Hepatocyte (in vitro differentiated cells): ENCODE data around the gene RBM33. TPM values are rescaled to one million over a fixed set of nuclear protein-coding genes. Genes with fewer than 3 reads are reported as not detected.

Source experiments
- DNase-seq: peaks from one replicate; pipeline ENCODE4 v3.0.0-alpha.2; 2016; ENCODE audit warnings: low spot score
- H2AFZ ChIP-seq: fragments of 200-600 bp; sonication (generic); 2 replicates; pipeline ENCODE4 v1.6.0; 2016; ENCODE audit warnings: antibody characterized with exemption, mild to moderate bottlenecking
- H3K27ac ChIP-seq: fragments of 200-600 bp; sonication (generic); 2 replicates; pipeline ENCODE4 v1.5.1; 2016; ENCODE audit warnings: mild to moderate bottlenecking
- H3K27me3 ChIP-seq: fragments of 200-600 bp; sonication (generic); 2 replicates; pipeline ENCODE4 v1.6.1; 2016
- H3K36me3 ChIP-seq: fragments of 200-600 bp; sonication (generic); replicated peaks from 2 replicates; pipeline ENCODE4 v1.5.1; 2016; ENCODE audit warnings: low read depth; ENCODE audit not compliant: insufficient read depth
- H3K4me1 ChIP-seq: fragments of 200-600 bp; sonication (generic); 2 replicates; pipeline ENCODE4 v1.5.1; 2016; ENCODE audit warnings: mild to moderate bottlenecking, moderate library complexity; ENCODE audit not compliant: insufficient read depth
- H3K4me2 ChIP-seq: fragments of 200-600 bp; sonication (generic); 2 replicates; pipeline ENCODE4 v1.6.0; 2016
- H3K4me3 ChIP-seq: fragments of 200-600 bp; sonication (generic); 2 replicates; pipeline ENCODE4 v1.5.1; 2016; ENCODE audit warnings: mild to moderate bottlenecking
- H3K79me2 ChIP-seq: fragments of 200-600 bp; sonication (generic); 2 replicates; pipeline ENCODE4 v1.6.0; 2017; ENCODE audit warnings: mild to moderate bottlenecking
- H3K9me2 ChIP-seq: fragments of 200-600 bp; sonication (generic); replicated peaks from 2 replicates; pipeline ENCODE4 v1.6.0; 2017; ENCODE audit warnings: mild to moderate bottlenecking; ENCODE audit not compliant: insufficient read depth
- H3K9me3 ChIP-seq: fragments of 200-600 bp; sonication (generic); 2 replicates; pipeline ENCODE4 v1.5.1; 2016; ENCODE audit warnings: low read depth, mild to moderate bottlenecking
- H4K20me1 ChIP-seq: fragments of 200-600 bp; sonication (generic); 2 replicates; pipeline ENCODE4 v1.6.0; 2016; ENCODE audit warnings: mild to moderate bottlenecking; ENCODE audit not compliant: insufficient read depth, poor library complexity, severe bottlenecking
- CTCF ChIP-seq: fragments of 200-600 bp; sonication (generic); IDR thresholded peaks from 2 replicates; pipeline ENCODE4 v1.5.1; 2016; ENCODE audit warnings: antibody characterized with exemption, mild to moderate bottlenecking; ENCODE audit not compliant: poor library complexity
- EZH2 ChIP-seq: fragments of 200-600 bp; sonication (generic); IDR thresholded peaks from 2 replicates; pipeline ENCODE4 v1.6.1; 2016; ENCODE audit warnings: antibody characterized with exemption, mild to moderate bottlenecking, borderline replicate concordance
- EZH2phosphoT487 ChIP-seq: fragments of 200-600 bp; sonication (generic); IDR thresholded peaks from one replicate; pipeline ENCODE4 v1.6.1; 2018; ENCODE audit warnings: antibody characterized with exemption, mild to moderate bottlenecking, low read depth, moderate library complexity; ENCODE audit not compliant: unreplicated experiment, severe bottlenecking
- WGBS: methylation state at CpG from one replicate; pipeline ENCODE4 v1.1.6; 2016; ENCODE audit warnings: low lambda C conversion rate; ENCODE audit errors: missing lambda C conversion rate; 5-methylcytosine and 5-hydroxymethylcytosine counted together
- polyA plus RNA-seq: library from polyadenylated mRNA; unstranded; fragments of >200 nt; fragmentation: Nextera tagmentation; extraction: Ambion mirVana; gene quantifications from 2 replicates; pipeline ENCODE4 v1.2.1, GENCODE V29; 2016
- total RNA-seq: library from RNA; depleted of rRNA; stranded (reverse); fragments of >200 nt; gene quantifications from 2 replicates; pipeline ENCODE4 v1.2.3, GENCODE V29; 2014

RBM33 gene
- total and polyA plus RNA-seq, 2 experiments from 2014 or later, result 24.8 to 40.8 TPM

DNA sequence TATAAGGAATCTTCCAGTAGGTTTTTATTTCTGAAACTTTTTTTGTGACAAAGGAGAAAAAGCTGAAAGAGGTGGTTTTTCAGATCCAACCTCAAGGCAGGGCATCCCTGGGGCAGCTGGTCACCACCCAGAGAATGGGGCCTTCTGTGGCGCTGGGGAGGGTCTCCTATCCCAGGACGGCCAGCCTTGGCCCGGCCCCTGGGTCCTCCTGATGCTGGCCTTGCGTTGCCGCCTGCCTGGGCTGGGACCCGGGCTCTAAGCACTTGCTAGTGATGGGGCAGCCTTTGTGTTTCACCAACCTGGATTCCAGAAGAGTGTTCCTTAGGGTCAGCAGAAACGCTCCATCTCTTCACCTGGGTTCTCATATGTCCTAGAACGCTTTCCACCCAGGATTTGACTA is 151.5 kb downstream of the RBM33 start:
- Histone ChIP-seq H3K9me3 (no peaks in the 10 kb centered on the region), H3K27ac (no peak overlapping the region), H3K79me2 (no peaks in the 10 kb centered on the region), H3K4me3 (no peak overlapping the region), H4K20me1 (no peaks in the 10 kb centered on the region), H3K9me2 (no peaks in the 10 kb centered on the region), H3K27me3 (peaks cover 14% of the 10 kb centered on the region), H3K36me3 (no peaks in the 10 kb centered on the region), H3K4me2 (no peak overlapping the region), H2AFZ (no peak overlapping the region), H3K4me1 (no peaks in the 10 kb centered on the region)
- DNase-seq, result no peak
- WGBS, result 90% methylated on average over 8 of the region's 8 CpGs
- TF ChIP-seq EZH2phosphoT487 (no peak), CTCF (no peak), EZH2 (no peak)

DNA sequence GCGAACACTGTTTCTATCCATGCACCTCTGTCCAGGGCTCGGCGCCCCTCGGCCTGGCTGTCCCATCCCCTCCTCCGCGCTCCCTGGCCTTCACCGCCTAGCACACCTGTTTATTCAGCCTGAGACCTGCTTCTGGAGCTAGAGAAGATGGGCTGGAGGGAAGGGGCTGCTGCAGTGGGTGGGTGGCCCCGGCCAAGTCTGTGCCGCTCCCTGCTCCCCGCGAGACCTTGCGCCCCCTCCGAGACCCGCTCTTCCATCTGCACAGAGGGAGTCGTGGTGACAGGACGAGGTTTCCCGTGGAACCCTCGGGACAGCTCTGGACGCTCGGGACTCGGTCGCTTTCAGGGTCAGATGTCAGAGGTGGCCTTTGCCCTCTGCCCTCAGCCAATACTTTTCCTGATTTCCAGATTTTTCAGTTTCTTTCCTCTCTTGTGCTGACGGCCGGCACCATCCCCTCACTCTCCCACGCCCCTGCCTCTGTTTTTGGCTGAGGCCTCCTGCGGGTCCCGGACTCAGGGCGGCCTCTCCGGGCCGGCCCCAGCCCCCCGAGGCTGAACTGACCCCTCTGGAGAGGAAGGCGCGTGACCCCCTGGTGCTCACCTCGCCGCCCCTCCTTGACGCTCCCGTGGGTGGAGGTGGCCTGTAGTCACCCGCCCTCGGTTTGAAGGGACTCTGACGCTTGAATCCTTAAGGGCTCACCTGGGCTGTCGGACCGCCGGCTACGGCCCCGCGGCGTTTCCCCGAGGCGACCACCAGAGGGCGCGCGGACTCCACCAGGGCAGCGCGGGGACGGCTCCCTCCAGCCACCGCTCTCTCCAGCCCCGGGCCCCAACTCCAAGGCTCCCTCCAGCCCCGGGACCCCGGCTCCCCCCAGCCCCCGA is 152.2 kb downstream of the RBM33 start:
- Histone ChIP-seq H3K4me1 (no peaks in the 10 kb centered on the region), H3K27me3 (peaks cover 15% of the 10 kb centered on the region), H3K79me2 (no peaks in the 10 kb centered on the region), H3K27ac (no peak overlapping the region), H4K20me1 (no peaks in the 10 kb centered on the region), H3K36me3 (no peaks in the 10 kb centered on the region), H3K4me2 (peak overlapping the region; percentile 78), H3K9me3 (no peaks in the 10 kb centered on the region), H3K4me3 (no peak overlapping the region), H3K9me2 (no peaks in the 10 kb centered on the region), H2AFZ (no peak overlapping the region)
- WGBS, result 52% methylated on average over 44 of the region's 60 CpGs
- TF ChIP-seq EZH2, result no peak
- TF ChIP-seq CTCF, result peak; percentile 91
- DNase-seq, result peak; percentile 68

DNA sequence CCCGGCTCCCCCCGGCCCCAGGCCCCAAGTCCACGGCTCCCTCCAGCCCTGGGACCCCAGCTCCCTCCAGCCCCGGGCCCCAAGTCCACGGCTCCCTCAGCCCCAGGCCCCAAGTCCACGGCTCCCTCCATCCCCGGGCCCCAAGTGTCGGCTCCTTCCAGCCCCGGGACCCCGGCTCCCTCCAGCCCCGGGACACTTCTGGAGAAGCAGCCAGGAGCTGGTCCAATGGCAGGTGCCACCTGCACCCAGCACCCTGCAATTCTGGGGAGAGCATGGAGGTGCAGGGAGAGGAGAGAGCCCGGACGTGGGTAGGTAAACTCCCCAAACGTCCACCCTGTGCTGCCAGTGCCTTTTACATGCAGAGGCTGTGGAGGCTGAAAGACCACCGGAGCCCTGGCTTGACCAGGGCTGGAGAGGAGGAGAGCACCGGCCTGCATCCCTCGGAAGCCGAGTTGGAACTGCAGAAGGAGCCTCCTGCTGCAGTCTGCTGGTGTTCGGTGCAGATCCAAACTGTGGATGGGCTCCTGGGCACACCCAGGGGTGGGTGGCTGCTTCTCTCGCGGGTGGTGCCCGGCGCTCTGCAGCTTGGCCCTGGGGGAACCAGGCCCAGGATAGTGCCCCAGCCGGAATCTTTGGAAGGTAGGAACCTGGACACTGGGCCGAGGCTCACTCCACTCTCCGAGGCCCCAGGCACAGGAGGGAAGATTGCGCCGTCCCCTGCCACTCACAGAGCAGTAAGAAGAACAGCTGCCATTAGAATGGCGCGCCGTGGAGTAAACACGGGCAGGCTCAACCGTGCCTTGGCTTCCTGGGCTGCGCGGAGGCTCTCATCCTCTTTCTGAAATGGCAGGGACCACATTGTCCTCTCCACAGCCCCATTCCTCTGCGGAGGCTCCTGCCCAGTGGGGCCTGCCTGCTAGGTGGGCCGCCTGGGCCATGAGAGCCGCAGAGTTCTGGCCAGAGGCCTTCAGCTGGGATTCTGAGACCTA is 153.1 kb downstream of the RBM33 start:
- TF ChIP-seq EZH2phosphoT487 (no peak), EZH2 (no peak), CTCF (no peak)
- H3K79me2 ChIP-seq, result no peaks in the 10 kb centered on the region
- no peaks in the 10 kb centered on the region for H3K4me1 ChIP-seq
- no peaks in the 10 kb centered on the region for H3K9me3 ChIP-seq
- no peaks in the 10 kb centered on the region for H3K36me3 ChIP-seq
- no peak for DNase-seq
- H3K4me3 ChIP-seq, result no peak overlapping the region
- H3K27ac ChIP-seq, result no peak overlapping the region
- H4K20me1 ChIP-seq, result no peaks in the 10 kb centered on the region
- peaks cover 15% of the 10 kb centered on the region for H3K27me3 ChIP-seq
- peak overlapping the region; percentile 78 for H3K4me2 ChIP-seq
- 88% methylated on average over 29 of the region's 38 CpGs for WGBS
- H3K9me2 ChIP-seq, result no peaks in the 10 kb centered on the region
- H2AFZ ChIP-seq, result no peak overlapping the region
